Measurements from ENCODE around the gene FLYWCH2.

FLYWCH2 gene

GRCh38 chr16:2900526-2901075, 17.6 kb downstream of the FLYWCH2 start:
- no peak overlapping the region for H3K27ac ChIP-seq (ENCODE audit: low read depth, low read length)
- H3F3A ChIP-seq (ENCODE audit: insufficient read depth): no peaks in the 10 kb centered on the region
- no peaks in the 10 kb centered on the region for H3K79me2 ChIP-seq (ENCODE audit: insufficient read depth, low read length)
- H3K27me3 ChIP-seq (ENCODE audit: low read length): no peaks in the 10 kb centered on the region
- no peaks in the 10 kb centered on the region for H3K9me3 ChIP-seq (ENCODE audit: insufficient read depth, low read length)
- no peaks in the 10 kb centered on the region for H3K36me3 ChIP-seq (ENCODE audit: low read length)
- H3K4me2 ChIP-seq (ENCODE audit: low read depth, low read length, poor library complexity, severe bottlenecking): no peak overlapping the region
- TF ChIP-seq CTCF (IDR thresholded peaks at IDR 0.05; ENCODE audit: insufficient read depth, low read length, poor library complexity, severe bottlenecking): no peak
- TF ChIP-seq EZH2phosphoT487 (conservative IDR thresholded peaks at IDR 0.05; ENCODE audit: low read length): no peak
- H4K20me1 ChIP-seq (ENCODE audit: low read depth, low read length): no peaks in the 10 kb centered on the region
- no peaks in the 10 kb centered on the region for H3K9me2 ChIP-seq (replicated peaks; ENCODE audit: insufficient read depth, low read length)
- H2AFZ ChIP-seq (ENCODE audit: low read depth, low read length, severe bottlenecking): no peak overlapping the region
- H3K4me3 ChIP-seq (ENCODE audit: insufficient read depth, low read length, poor library complexity, severe bottlenecking): no peak overlapping the region
- no peak overlapping the region for H3K9ac ChIP-seq (ENCODE audit: low read length)

GRCh38 chr16:2902337-2903130, 19.5 kb downstream of the FLYWCH2 start:
- Histone ChIP-seq H3K9me2 (replicated peaks; ENCODE audit: insufficient read depth, low read length) (no peaks in the 10 kb centered on the region), H3K27ac (ENCODE audit: low read depth, low read length) (no peak overlapping the region), H3K79me2 (ENCODE audit: insufficient read depth, low read length) (no peaks in the 10 kb centered on the region), H3K4me3 (ENCODE audit: insufficient read depth, low read length, poor library complexity, severe bottlenecking) (no peak overlapping the region), H3K9me3 (ENCODE audit: insufficient read depth, low read length) (no peaks in the 10 kb centered on the region), H4K20me1 (ENCODE audit: low read depth, low read length) (no peaks in the 10 kb centered on the region), H3K36me3 (ENCODE audit: low read length) (no peaks in the 10 kb centered on the region), H2AFZ (ENCODE audit: low read depth, low read length, severe bottlenecking) (no peak overlapping the region), H3F3A (ENCODE audit: insufficient read depth) (0 out of 2 replicates have a peak, but pooled peaks cover 5% of the 10 kb centered on the region), H3K27me3 (ENCODE audit: low read length) (no peaks in the 10 kb centered on the region), H3K4me2 (ENCODE audit: low read depth, low read length, poor library complexity, severe bottlenecking) (no peak overlapping the region), H3K9ac (ENCODE audit: low read length) (no peak overlapping the region)
- TF ChIP-seq EZH2phosphoT487 (conservative IDR thresholded peaks at IDR 0.05; ENCODE audit: low read length): no peak
- no peak for TF ChIP-seq CTCF (IDR thresholded peaks at IDR 0.05; ENCODE audit: insufficient read depth, low read length, poor library complexity, severe bottlenecking)

- peak overlapping the region; percentile 87 for H3K4me2 ChIP-seq (ENCODE audit: low read depth, low read length, poor library complexity, severe bottlenecking)
- peak overlapping the region; percentile 80 for H3K9ac ChIP-seq (ENCODE audit: low read length)
- 0 out of 2 replicates have a peak, but pooled peaks cover 5% of the 10 kb centered on the region for H3F3A ChIP-seq (ENCODE audit: insufficient read depth)
- H3K27ac ChIP-seq (ENCODE audit: low read depth, low read length): peak overlapping the region; percentile 72
- H3K9me3 ChIP-seq (ENCODE audit: insufficient read depth, low read length): no peaks in the 10 kb centered on the region
- no peaks in the 10 kb centered on the region for H4K20me1 ChIP-seq (ENCODE audit: low read depth, low read length)
- H3K27me3 ChIP-seq (ENCODE audit: low read length): no peaks in the 10 kb centered on the region
- TF ChIP-seq EZH2phosphoT487 (conservative IDR thresholded peaks at IDR 0.05; ENCODE audit: low read length) (no peak), CTCF (IDR thresholded peaks at IDR 0.05; ENCODE audit: insufficient read depth, low read length, poor library complexity, severe bottlenecking) (peak; percentile 70)
- H3K9me2 ChIP-seq (replicated peaks; ENCODE audit: insufficient read depth, low read length): no peaks in the 10 kb centered on the region
- no peaks in the 10 kb centered on the region for H3K79me2 ChIP-seq (ENCODE audit: insufficient read depth, low read length)
- H3K4me3 ChIP-seq (ENCODE audit: insufficient read depth, low read length, poor library complexity, severe bottlenecking): peak overlapping the region; percentile 72
- H3K36me3 ChIP-seq (ENCODE audit: low read length): no peaks in the 10 kb centered on the region
- H2AFZ ChIP-seq (ENCODE audit: low read depth, low read length, severe bottlenecking): peak overlapping the region; percentile 77
Observed at GRCh38 chr16:2904100-2904921, 21.3 kb downstream of the FLYWCH2 start.
